HG03432 (cell line): ENCODE measurements around the gene MTMR10.

Source experiments
- ATAC-seq: cut with Tn5 transposase; IDR thresholded peaks from one replicate; pipeline ENCODE4 v1.9.1; 2021; ENCODE audit warnings: mild to moderate bottlenecking, moderate library complexity; ENCODE audit not compliant: unreplicated experiment

MTMR10 gene, protein sequence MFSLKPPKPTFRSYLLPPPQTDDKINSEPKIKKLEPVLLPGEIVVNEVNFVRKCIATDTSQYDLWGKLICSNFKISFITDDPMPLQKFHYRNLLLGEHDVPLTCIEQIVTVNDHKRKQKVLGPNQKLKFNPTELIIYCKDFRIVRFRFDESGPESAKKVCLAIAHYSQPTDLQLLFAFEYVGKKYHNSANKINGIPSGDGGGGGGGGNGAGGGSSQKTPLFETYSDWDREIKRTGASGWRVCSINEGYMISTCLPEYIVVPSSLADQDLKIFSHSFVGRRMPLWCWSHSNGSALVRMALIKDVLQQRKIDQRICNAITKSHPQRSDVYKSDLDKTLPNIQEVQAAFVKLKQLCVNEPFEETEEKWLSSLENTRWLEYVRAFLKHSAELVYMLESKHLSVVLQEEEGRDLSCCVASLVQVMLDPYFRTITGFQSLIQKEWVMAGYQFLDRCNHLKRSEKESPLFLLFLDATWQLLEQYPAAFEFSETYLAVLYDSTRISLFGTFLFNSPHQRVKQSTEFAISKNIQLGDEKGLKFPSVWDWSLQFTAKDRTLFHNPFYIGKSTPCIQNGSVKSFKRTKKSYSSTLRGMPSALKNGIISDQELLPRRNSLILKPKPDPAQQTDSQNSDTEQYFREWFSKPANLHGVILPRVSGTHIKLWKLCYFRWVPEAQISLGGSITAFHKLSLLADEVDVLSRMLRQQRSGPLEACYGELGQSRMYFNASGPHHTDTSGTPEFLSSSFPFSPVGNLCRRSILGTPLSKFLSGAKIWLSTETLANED

DNA sequence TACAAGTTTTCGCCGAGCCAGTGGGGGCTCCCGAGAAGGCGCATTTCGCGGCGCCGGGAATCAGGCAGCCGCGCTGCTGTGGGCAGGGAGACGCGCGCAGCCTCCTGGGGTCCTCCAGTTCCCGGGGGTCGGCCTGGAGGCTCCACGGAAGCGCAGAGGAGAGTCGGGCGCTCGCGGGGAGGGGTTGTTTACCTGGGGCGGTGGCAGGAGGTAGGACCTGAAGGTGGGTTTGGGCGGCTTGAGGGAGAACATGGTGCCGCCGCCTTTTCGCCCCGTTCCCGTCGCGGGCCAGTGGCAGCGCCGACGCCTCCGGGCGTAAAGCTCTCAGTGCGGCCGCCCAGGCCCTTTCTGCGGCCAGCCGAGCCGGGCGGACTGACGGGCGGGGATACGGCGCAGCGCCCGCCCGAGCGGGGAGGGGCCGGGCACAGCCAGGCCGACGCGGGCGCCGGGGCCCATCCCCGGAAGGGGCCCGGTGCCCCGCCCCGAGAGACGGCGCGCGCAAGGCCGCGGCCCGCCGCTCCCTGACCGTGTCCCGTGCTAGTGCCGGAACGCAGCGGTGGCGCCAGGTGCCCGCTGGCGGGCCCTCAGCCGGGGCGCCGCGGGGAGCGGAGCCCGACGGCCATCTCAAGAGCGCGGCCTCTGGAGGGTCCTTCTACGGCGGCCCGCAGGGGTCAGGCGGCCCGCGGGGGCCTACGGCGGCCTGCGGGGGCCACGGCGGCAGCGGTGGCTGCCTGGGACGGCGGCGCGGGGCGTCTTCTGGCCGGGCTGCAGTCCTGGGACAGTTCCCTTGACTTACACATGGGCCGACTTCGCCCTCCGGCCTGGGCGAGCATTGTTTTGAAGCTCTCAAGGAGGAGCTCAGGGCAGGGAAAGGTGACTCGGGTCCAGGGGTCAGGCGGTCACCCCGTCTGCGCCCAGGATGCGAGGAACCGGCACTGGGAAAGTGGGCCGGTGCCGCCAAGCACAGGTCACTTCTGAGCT lies at the start of gene MTMR10:
Gene MTMR10 (minus strand): TSS at position 374 of the 981 bp plus-strand sequence. CDS start 122 bp downstream, at position 252.
- ATAC-seq, result peak; percentile 92

DNA sequence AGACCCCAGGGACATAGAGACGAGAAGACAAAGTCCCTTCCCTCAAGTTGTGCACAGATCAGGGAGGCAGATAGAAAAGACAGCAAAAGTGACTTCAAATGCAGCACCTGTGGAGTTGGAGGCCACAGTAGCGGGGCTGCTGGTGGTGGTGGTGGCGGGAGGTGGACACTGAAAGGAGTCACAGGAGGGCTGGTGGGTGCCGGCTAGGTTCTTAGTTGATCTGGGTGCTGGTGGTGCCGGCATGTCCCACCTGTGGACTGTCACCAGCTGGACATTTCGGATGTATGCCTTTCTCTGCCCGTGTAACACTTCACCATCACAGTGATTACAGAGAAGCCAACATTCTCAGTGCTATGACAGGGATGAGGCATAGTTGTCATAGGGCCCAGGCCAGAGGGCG lies 49.2 kb upstream of the MTMR10 start:
- ATAC-seq, result no peak

DNA sequence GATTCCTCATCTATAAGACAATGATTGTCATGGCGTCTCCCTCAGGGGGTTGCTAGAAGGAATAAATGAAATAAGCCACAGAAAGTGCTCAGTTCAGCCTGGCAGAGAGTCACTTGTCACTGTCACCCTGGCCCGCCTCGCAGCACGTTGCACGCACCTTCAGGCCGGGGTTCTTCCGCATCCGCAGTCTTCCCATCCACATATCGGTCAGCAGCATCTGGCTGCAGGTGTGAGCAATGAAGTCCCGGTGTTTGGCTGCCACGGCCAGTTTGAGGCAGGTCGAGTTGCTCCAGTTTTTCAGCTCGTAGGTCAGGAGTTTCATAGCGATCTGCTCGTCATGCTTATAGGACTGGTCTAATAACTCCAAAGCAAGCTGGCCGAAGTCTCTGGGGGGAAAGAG lies 48.5 kb upstream of the MTMR10 start:
- ATAC-seq, result no peak

DNA sequence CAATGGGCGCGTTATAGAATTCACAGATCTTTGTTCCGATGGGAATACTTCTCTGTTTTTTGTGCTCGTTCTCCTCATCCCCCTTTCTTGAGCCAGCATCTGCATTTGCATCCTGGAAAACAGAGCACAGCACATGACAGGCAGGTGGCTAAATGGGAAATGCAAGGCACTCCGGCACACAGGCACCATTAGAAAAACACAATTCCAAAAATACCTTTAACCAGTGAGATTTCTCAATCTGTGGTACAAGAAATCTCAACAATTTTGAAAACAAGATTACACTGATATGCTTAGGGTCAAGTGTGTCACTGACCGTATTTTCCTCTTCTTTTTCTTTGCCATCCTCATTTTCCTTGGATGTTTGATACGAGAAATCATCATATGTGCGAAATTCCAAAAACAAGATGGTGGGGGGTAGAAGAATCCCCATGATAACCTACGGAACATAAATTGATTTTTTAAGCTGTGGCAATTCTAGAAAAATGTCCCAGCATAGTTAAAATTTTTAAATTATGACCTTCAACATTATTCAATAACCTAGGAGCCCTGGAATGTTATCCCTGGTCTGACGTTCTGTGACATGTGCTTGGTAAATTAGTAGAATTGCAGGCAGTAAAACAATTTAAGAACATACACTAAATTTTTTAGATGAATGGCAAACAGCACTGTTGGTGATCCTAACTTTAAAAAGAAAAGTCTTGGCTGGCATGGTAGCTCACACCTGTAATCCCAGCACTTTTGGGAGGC lies 46.5 kb upstream of the MTMR10 start:
- ATAC-seq, result no peak

DNA sequence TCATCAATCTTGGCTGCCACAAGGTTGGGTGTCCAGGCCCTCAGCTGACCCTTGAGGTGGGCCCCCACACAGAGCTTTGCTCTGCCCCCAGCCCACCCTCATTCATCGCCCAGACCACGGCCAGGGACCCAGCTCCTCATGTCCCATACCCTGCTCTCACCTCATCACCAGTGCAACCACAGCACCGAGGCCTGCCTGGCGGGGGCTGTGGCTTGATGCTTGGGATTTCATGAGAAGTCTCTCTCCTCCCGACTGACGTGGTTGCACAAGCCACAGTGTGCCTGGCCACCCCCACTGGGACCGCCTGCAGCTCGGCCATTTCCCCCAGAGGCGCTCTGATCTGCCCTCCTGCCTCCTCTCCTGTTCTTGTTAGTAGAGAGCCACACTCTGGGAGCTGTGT lies 45.4 kb upstream of the MTMR10 start:
- ATAC-seq, result no peak

DNA sequence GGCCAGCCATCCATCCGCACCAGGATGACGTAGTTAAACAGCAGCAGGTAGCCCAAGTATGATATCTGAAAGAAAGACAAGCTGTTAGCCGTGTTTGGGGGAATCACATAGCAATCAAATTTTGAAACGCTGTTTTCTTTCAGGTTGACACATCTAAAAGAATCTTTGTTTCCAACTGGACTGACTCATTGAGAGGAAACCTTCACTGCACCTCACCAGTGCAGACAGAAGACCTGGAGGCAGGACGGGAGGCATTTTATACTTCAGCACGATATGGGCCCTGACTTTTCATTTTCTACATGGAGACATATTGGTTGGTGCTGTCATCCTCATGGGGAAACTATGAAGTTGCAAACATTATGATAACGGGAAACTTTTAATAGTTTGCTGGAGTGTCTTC lies 44.2 kb upstream of the MTMR10 start:
- ATAC-seq, result no peak

DNA sequence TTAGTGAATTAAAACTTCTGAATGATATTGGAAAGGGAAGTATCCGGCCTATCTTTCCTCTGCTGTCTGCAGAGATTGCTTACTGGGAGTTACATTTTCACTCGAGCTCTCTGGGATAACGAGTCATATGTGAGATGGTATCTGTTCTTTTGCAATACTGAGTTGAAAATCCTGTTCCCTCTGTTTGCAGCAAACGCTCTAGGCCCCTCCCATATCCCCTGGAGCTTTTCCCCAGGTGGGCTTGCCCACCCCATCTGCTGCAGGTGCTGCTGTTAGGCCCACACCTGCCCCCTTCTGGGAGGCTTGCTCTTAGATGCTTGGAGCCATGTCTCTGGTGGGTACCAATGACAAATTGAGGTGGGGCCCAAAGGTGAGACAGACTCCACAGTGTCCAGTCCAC lies 42.7 kb upstream of the MTMR10 start:
- ATAC-seq, result no peak

DNA sequence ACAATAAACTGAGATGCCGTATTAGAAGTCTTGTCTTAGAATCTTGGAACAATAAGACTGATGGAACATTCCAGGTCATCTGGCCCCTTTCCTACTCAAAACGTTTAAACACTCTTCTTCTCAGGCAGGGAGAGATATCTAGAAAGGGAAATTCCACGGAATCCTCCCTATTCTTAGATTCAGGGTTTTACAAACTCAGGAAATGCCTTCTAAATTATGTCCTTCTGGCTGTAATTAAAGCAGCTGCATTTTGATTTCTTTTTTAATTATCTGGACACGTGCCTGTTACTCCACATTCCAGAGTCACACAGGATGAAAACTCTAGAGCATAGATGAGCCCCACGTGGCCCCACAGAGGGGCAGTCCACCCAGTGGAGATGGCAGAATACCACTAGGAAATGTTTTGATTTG lies 41.5 kb upstream of the MTMR10 start:
- no peak for ATAC-seq

DNA sequence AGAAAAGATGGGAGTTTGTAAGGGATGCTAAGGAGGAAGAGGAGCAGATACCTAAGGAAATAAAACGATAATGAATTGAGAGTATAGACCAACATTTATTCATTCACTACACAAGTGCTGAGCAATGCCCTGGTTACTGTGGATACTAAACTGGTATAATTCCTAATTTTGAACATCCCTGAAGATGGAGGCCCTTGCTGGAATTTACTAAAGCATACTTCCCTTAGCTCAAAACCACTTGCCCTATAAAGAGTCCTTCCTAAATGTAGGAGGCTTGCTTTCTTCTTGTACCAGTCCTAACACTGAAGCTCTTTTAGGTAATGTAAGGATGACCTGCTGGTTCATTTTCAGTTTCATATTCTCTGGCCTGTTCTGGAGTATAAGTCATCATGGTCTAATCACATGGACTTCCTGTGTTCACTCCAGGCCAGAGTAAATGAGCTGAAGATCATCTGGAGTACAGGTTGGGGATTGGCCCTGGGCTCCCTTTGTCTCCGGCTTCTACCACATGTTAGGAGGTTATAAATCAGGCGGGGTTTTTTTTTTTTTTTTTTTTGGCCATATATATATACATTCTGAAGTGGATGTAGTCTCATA lies 40.1 kb upstream of the MTMR10 start:
- peak; percentile 79 for ATAC-seq

DNA sequence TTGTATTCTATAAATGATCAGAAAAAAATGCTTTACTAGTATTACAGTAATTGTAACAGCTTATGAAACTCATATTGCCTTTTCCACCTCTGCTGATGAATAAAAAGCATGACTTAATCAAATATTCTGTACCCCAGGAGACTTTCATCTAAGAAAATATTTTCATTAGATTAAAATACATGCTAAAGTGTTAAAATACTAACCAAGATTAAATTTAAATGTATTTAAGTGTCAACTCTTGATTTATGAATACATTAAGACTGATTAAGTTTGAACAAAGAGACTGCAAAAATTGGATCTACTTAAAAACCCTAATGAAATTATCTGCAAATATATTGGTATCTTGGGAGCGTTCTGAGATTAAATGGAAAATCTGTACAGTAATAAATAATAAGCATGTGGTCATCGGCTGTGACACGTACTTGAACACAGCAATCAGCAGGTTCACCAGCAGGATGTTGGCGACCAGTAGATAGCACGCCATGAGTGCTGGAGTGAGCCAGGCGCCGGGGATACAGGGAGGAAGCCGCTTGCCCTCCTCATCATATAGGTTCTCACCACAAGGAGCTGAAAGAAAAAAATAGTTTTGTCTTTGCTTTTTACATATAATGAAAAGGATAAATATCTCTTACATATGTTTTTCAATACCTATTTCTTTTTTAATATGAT lies 36.6 kb upstream of the MTMR10 start:
- ATAC-seq, result no peak

DNA sequence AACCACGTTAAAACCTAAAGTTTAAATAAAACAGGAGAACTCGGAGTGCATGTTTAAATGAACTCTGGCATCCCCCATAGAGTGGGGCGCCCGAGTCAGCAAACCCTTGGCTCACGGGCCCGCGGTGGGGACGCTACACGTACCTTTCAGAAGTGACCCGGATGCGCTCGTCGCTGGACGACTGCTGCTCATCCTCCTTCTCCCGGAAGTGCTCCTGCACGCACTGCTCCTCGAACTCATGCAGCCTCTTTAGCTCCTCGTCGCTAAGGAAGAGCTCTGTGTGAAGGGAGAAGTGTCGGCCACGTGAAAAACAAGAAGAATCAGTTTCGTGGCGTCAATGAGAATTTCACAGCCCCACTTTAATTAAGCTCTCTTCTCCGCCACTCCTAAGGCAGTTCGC lies 34.6 kb upstream of the MTMR10 start:
- no peak for ATAC-seq

DNA sequence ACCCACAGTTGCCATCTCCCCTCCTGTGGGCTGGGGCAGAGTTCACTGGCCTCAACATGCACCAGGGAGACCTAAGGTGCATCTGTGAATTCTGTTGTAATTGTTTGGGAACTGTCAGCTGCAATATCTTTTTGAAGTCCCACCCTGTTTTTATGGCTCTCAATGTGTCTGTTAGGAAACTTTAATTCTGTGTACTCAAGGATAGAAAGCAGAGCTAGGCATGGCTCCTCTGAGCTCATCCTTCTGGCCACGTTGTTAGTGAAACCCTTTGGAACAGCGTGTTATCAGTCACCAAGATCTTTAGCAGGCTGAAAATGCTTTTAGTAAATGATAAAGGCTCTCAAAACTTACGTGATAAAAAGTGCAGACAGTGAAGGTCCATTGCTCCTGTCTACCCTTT lies 33.6 kb upstream of the MTMR10 start:
- no peak for ATAC-seq

DNA sequence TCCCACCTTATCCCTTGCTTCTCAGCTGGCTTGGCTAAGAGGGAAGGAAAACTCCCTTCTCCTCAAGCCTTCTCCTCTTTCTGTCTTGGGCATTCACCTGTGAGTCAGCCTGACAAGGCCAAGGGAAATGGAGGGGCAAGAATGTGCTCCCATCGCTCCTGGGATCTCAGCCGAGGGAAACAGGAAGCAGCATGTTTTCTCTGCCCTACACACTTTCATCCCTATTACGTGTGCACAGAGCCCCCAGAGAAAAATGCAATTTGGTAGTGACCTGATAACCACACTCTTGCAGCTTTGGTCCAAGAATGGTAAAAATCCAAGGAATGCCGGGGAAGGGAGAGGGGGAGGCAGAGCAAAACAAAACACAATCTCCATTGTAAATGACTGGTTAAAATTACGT lies 32.9 kb upstream of the MTMR10 start:
- no peak for ATAC-seq

DNA sequence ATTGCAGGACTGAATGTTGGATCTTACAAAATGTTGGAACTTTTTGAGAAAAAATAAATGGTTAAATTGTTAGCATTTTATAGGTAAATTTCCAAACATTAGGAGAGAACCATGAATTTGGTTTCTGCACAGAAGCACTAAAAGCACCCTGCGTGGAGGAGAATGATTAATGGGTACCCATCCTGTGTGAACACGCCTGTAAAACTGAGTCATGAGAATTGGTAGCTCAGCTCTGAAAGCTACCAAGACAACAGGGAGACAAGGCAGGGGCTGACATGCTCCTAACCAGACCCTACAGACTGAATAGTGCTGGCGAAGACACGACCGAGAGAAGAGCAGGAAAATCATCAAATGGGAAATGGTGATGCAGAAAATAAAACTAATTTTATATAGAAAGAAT lies 32.4 kb upstream of the MTMR10 start:
- no peak for ATAC-seq

DNA sequence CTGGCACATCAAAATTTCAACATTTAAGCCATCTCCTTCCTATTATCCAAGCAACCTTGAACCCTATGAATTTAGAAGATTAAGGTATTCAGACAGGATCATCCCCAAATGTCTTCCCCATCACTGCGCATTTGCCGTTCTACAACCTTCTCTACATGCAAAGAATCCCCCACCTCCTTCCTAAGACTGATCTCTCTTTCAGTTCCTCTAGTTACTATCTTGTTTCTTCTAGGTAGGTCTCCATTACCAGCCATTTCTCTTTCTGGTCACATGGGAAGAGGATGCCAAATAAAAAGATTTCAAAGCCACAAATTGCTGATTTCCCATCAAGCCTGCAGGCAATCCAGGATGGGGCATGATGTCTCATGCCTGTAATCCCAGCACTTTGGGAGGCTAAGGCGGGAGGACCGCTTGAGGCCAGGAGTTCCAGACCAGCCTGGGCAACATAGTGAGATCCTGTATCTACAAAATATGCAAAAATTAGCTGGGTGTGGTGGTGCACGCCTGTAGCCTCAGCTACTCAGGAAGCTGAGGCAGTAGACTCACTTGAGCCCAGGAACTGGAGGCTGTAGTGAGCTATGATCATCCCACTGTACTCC lies 29.7 kb upstream of the MTMR10 start:
- no peak for ATAC-seq

DNA sequence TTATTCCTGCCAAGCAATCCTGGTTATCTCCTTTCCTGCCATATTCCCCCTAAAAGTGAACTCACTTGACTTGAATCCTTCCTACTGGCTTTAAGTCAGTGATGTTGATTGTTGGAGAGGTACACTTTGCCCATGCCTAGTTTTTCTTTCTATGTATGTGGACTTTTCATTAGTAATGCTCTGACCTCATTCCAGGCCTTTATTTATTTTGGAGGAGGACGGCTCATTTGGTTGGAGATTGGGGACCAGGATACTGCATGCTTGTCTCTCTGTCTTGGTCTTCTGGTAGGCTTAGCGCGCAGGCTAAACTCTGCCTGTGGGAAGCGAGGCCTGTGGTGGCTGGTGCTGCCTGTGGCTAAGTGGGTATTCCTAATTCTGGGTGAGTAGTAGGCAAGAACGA lies 29.1 kb upstream of the MTMR10 start:
- no peak for ATAC-seq

DNA sequence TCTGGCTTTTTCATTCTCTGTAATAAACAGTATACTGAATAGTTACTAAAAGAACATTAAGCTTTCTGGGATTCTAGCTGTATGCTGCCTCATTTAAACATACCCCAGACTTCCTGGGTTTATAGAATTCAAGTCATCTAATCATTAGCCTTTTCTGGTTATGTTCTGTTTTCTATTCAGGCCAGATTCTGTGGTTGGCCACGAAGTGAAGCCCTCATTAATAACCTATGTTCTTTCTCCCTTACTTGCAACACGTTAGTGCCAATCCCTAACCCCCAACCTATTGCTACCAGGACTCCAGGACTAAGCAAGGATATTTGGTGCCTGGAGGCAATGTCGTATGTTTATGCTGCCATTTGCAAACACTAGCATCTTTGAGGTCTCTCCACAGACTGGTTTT lies 28.6 kb upstream of the MTMR10 start:
- no peak for ATAC-seq

DNA sequence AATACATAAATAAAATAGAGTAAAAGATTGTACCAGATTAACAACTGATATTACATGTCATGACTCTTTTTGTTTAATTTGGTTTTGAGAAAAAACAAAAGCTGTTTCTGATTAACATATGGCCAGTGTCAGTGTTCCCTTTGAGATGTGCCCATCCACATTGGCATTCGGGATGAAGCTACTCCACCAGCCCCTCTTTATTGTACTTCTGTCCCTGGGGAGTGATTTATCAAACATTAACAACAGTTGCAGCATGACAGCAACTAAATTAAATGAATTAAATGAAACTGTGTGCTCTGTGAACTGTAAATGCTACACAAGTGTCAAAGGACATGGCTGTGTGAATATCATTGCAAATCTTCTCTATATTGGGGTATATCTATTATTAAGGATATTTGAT lies 25.9 kb upstream of the MTMR10 start:
- no peak for ATAC-seq

DNA sequence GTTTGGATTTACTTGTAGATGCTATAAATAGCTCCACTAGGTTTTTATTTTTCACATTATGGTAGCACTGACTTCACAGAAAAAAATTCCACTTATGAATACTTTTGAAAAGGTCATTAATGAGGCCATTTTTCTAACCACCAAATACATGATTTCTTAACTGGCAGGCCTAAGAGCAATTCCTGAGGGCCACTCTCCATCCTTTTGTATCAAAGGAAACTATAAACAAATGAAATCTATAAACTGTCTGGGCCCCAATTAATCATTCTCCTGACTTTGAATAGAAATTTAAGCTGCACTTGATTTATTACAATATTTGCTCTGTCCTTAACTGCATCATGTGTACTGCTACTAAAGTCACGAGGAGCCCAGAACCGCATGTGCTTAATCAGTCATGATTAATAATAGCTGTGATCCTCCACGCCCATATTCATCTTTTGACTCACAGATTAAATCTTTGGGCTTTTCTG lies 25.1 kb upstream of the MTMR10 start:
- ATAC-seq, result no peak
